LHCN-M2 (cell line): Measurements from ENCODE around the gene NHSL1. TPM values are rescaled to one million over a fixed set of nuclear protein-coding genes. Genes with fewer than 3 reads are reported as not detected.

Source experiments
- DNase-seq: peaks from one replicate; pipeline ENCODE4 v3.0.0-alpha.2; 2012; ENCODE audit warnings: low read depth
- total RNA-seq: library from RNA; depleted of rRNA; stranded (reverse); fragments of >200 nt; gene quantifications from 2 replicates; pipeline ENCODE4 v1.2.3, GENCODE V29; 2014; rRNA removed

NHSL1 gene
- total RNA-seq, 1 experiment from 2014 or later: 21.4 TPM

- peak; percentile 7 for DNase-seq
These were observed 126.4 kb downstream of the NHSL1 start for GRCh38 chr6:138372711-138373463.

Other genes with a start within 250 kb of the NHSL1 start
- not detected in 2 replicates for gene SMIM28, start 121.6 kb downstream of the NHSL1 start, total RNA-seq
- gene HEBP2, start 95.3 kb downstream of the NHSL1 start, total RNA-seq: 21.9 and 24.8 TPM in 2 replicates